Anterior cingulate cortex (tissue), 58 donors: Measurements from ENCODE around the gene PLD4.
"Not testable (repeated sequence)": the region's sequence is repeated elsewhere in the genome, so short reads cannot be mapped to it uniquely, and the experiment has no call there.

Experiments used
- DNase-seq, 58 donors: peaks; one replicate each; lab custom pipeline; 2025; lab: John Stamatoyannopoulos, UW

PLD4 gene

GRCh38 chr14:104948736-104949031 lies 24.0 kb downstream of the PLD4 start:
- no peak for DNase-seq

GRCh38 chr14:104949406-104949955 lies 24.8 kb downstream of the PLD4 start:
- not testable (repeated sequence) for DNase-seq

GRCh38 chr14:104950021-104950420 lies 25.3 kb downstream of the PLD4 start:
- no peak for DNase-seq

- not testable (repeated sequence) for DNase-seq
Measured at GRCh38 chr14:104950701-104951100, 26.0 kb downstream of the PLD4 start.

- DNase-seq, result not testable (repeated sequence)
Measured at GRCh38 chr14:104951863-104952657, 27.4 kb downstream of the PLD4 start.

GRCh38 chr14:104953097-104953496 lies 28.4 kb downstream of the PLD4 start:
- no peak for DNase-seq

- DNase-seq, result no peak
Measured at GRCh38 chr14:104953896-104954656, 29.4 kb downstream of the PLD4 start.

- DNase-seq, result no peak
Measured at GRCh38 chr14:104954746-104955395, 30.2 kb downstream of the PLD4 start.

- DNase-seq, result no peak
Measured at GRCh38 chr14:104955396-104955770, 30.7 kb downstream of the PLD4 start.

- DNase-seq, result no peak
Measured at GRCh38 chr14:104956290-104956890, 31.7 kb downstream of the PLD4 start.

- no peak for DNase-seq
Measured at GRCh38 chr14:104957146-104958113, 32.8 kb downstream of the PLD4 start.

GRCh38 chr14:104964546-104964945 lies 39.9 kb downstream of the PLD4 start:
- DNase-seq, result no peak

GRCh38 chr14:104965561-104966231 lies 41.0 kb downstream of the PLD4 start:
- no peak for DNase-seq

- DNase-seq, result no peak
Measured at GRCh38 chr14:104966261-104966865, 41.7 kb downstream of the PLD4 start.

- no peak for DNase-seq
Measured at GRCh38 chr14:104966981-104967385, 42.3 kb downstream of the PLD4 start.

- DNase-seq, result peak in 1 of 58 donors; percentile 23
Measured at GRCh38 chr14:104967386-104968152, 42.9 kb downstream of the PLD4 start.

GRCh38 chr14:104968153-104968527 lies 43.5 kb downstream of the PLD4 start:
- DNase-seq, result peak in 1 of 58 donors; percentile 28
